OCI-LY3 (cell line): Measurements from ENCODE around the gene CDCP2.

ENCODE experiments used
- H2AFZ ChIP-seq: fragments of 200-600, 300-600 bp; shearing (Covaris generic); 2 replicates; pipeline ENCODE4 v1.6.0; 2014; ENCODE audit warnings: antibody characterized with exemption, low read depth, low read length
- H3K27ac ChIP-seq: fragments of 200-600, 300-600 bp; sonication (generic); 2 replicates; pipeline ENCODE4 v1.5.1; 2014; ENCODE audit warnings: mild to moderate bottlenecking, low read length, moderate library complexity, mixed read lengths
- H3K27me3 ChIP-seq: fragments of 200-600, 300-600 bp; sonication (generic); 2 replicates; pipeline ENCODE4 v1.6.1; 2014; ENCODE audit warnings: low read depth, low read length, mixed read lengths
- H3K36me3 ChIP-seq: fragments of 200-600, 300-600 bp; sonication (generic); replicated peaks from 2 replicates; pipeline ENCODE3; 2014; ENCODE audit warnings: low read depth, low read length, mixed read lengths
- H3K4me1 ChIP-seq: fragments of 300-600, 200-600 bp; sonication (generic); 2 replicates; pipeline ENCODE4 v1.6.1; 2014; ENCODE audit warnings: low read length, mixed read lengths
- H3K4me2 ChIP-seq: fragments of 200-600, 300-600 bp; sonication (generic); 2 replicates; pipeline ENCODE4 v1.6.1; 2014; ENCODE audit warnings: low read length, mixed read lengths
- H3K4me3 ChIP-seq: fragments of 300-600, 200-600 bp; sonication (generic); 2 replicates; pipeline ENCODE4 v1.5.1; 2014; ENCODE audit warnings: antibody characterized with exemption, mild to moderate bottlenecking, low read length, moderate library complexity
- H3K79me2 ChIP-seq: fragments of 300-600, 200-600 bp; shearing (Covaris generic); 2 replicates; pipeline ENCODE4 v1.6.1; 2014; ENCODE audit warnings: mild to moderate bottlenecking, low read length, mixed read lengths
- H3K9ac ChIP-seq: fragments of 300-600, 200-600 bp; shearing (Covaris generic); 2 replicates; pipeline ENCODE4 v1.6.0; 2014; ENCODE audit warnings: mild to moderate bottlenecking, low read length, moderate library complexity
- H3K9me3 ChIP-seq: fragments of 200-600, 300-600 bp; shearing (Covaris generic); 2 replicates; pipeline ENCODE4 v1.6.1; 2014; ENCODE audit warnings: low read length, mixed read lengths; ENCODE audit not compliant: insufficient read depth
- H4K20me1 ChIP-seq: fragments of 200-600, 300-600 bp; sonication (generic); 2 replicates; pipeline ENCODE4 v1.6.1; 2016; ENCODE audit warnings: low read length, mixed read lengths; ENCODE audit not compliant: insufficient read depth
- EZH2phosphoT487 ChIP-seq: fragments of 200-600 bp; shearing (Covaris generic); IDR thresholded peaks from 2 replicates; pipeline ENCODE4 v1.6.1; 2018; ENCODE audit warnings: antibody characterized with exemption, mixed run types, low read depth
- TF ChIP-seq, protein P1 (sequence below): fragments of 200-600, 300-600 bp; sonication (generic); IDR thresholded peaks from 2 replicates; pipeline ENCODE4 v1.5.1; 2014; ENCODE audit warnings: antibody characterized with exemption, low read length, low read depth

CDCP2 gene

DNA sequence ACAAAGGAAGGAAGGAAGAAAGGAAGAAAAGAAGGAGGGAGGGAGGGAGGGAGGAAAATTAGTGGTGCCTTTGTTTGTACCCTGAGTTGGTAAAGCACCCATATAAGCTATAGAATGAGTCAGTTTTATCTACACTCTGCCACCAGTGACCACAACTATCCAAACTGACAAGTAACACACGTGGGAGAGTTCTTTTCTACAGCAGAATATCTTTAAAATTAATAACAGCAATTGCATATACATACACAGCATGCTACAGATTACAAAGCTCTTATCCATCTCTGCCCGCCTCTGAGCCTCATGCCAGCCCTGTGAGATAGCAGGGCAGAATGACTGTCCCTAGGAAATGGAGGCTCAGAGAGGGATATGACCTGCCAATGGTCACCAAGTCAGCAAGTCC, 20.3 kb downstream of the CDCP2 start:
- TF ChIP-seq, protein P1, sequence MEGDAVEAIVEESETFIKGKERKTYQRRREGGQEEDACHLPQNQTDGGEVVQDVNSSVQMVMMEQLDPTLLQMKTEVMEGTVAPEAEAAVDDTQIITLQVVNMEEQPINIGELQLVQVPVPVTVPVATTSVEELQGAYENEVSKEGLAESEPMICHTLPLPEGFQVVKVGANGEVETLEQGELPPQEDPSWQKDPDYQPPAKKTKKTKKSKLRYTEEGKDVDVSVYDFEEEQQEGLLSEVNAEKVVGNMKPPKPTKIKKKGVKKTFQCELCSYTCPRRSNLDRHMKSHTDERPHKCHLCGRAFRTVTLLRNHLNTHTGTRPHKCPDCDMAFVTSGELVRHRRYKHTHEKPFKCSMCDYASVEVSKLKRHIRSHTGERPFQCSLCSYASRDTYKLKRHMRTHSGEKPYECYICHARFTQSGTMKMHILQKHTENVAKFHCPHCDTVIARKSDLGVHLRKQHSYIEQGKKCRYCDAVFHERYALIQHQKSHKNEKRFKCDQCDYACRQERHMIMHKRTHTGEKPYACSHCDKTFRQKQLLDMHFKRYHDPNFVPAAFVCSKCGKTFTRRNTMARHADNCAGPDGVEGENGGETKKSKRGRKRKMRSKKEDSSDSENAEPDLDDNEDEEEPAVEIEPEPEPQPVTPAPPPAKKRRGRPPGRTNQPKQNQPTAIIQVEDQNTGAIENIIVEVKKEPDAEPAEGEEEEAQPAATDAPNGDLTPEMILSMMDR, result no peak
- TF ChIP-seq EZH2phosphoT487, result no peak
- no peaks in the 10 kb centered on the region for H3K9me3 ChIP-seq
- no peak overlapping the region for H3K4me3 ChIP-seq
- H3K79me2 ChIP-seq, result no peaks in the 10 kb centered on the region
- no peak overlapping the region for H3K9ac ChIP-seq
- no peaks in the 10 kb centered on the region for H3K36me3 ChIP-seq
- no peak overlapping the region for H3K27ac ChIP-seq
- no peaks in the 10 kb centered on the region for H4K20me1 ChIP-seq
- H3K4me2 ChIP-seq, result no peak overlapping the region
- no peak overlapping the region for H2AFZ ChIP-seq
- no peaks in the 10 kb centered on the region for H3K27me3 ChIP-seq
- no peaks in the 10 kb centered on the region for H3K4me1 ChIP-seq

DNA sequence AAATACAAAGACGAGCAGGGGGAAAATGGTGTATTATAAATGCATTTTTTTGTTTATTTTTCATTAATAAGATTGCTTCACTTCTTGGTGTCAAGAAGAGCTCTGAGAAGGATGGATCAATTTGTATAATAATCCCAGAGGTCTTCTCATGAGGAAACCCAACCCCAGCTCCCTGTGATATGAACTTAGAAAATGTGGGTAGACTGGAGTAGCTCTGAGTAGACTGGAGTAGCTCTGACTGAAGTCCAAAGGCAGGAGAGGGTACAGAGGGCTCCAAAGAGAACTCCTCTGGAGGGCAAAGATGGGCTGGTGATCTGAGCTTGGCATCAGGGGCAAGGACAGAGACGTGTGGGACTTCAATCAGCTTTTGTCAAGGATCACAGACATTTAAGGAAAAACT, 21.4 kb downstream of the CDCP2 start:
- Histone ChIP-seq H3K27me3 (no peaks in the 10 kb centered on the region), H4K20me1 (no peaks in the 10 kb centered on the region), H3K79me2 (no peaks in the 10 kb centered on the region), H3K36me3 (no peaks in the 10 kb centered on the region), H3K9me3 (no peaks in the 10 kb centered on the region), H3K4me2 (no peak overlapping the region), H3K4me3 (no peak overlapping the region), H3K27ac (no peak overlapping the region), H3K4me1 (no peaks in the 10 kb centered on the region), H3K9ac (no peak overlapping the region), H2AFZ (no peak overlapping the region)
- TF ChIP-seq, protein P1, result no peak
- no peak for TF ChIP-seq EZH2phosphoT487

DNA sequence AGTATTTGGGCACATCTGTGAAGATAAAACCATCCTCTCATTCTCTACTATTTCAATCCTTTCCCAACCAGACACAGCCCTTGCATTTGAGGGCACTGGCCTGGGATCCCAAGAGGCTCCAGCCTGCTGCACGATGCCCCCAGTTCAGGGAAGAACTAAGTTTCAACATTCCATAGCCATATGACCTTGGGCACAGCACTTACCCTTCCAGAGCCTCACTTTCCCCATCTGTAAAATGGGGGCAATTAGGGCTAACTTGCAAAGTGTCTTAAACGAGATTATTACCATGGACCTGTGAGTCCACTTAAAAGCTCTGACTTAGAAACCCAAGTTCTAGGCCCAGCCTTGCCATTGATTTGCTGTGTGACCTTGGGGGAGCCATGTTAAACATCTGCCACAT, 22.9 kb downstream of the CDCP2 start:
- H3K27me3 ChIP-seq, result no peaks in the 10 kb centered on the region
- TF ChIP-seq EZH2phosphoT487, result no peak
- TF ChIP-seq, protein P1, result no peak
- no peak overlapping the region for H3K9ac ChIP-seq
- no peak overlapping the region for H2AFZ ChIP-seq
- H3K4me1 ChIP-seq, result no peaks in the 10 kb centered on the region
- H3K36me3 ChIP-seq, result no peaks in the 10 kb centered on the region
- no peaks in the 10 kb centered on the region for H4K20me1 ChIP-seq
- no peak overlapping the region for H3K27ac ChIP-seq
- no peak overlapping the region for H3K4me2 ChIP-seq
- no peak overlapping the region for H3K4me3 ChIP-seq
- H3K79me2 ChIP-seq, result no peaks in the 10 kb centered on the region
- no peaks in the 10 kb centered on the region for H3K9me3 ChIP-seq

DNA sequence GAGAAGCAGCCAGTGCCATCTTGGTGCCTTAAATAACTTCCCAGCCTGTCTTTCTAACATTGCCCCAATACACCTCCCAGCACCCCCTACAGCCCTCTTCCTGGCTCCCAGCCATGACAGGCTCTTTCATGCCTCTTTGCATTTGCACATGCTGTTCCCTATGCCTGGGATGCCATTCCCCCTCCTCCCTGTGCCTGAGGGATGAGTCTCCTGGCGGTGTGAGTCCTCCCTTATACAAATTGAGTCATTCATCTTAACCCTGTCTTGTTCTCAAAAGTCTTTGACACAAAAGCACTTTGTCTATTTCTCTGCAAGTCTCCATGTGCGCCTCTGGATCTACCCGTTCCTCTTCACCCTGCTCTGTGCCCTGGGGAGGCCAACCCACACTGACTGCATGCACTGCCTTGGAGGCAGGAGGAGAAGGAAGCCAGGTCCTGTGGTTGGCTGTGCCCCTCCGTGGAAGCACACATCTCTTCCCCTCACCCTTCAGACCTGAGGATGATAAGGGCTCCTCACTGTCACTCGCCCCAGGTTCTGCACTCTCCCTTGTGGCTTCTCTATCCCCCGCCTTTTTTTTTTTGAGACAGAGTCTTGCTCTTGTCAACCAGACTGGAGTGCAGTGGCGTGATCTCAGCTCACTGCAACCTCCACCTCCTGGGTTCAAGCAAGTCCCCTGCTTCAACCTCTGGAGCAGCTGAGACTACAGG, 25.1 kb downstream of the CDCP2 start:
- Histone ChIP-seq H3K9ac (no peak overlapping the region), H3K4me3 (no peak overlapping the region), H4K20me1 (no peaks in the 10 kb centered on the region), H3K9me3 (no peaks in the 10 kb centered on the region), H3K27ac (no peak overlapping the region), H3K79me2 (no peaks in the 10 kb centered on the region), H2AFZ (no peak overlapping the region), H3K4me1 (no peaks in the 10 kb centered on the region), H3K27me3 (no peaks in the 10 kb centered on the region), H3K36me3 (no peaks in the 10 kb centered on the region), H3K4me2 (no peak overlapping the region)
- TF ChIP-seq, protein P1, result no peak
- TF ChIP-seq EZH2phosphoT487, result no peak
